Stimulated activated naive CD4-positive, alpha-beta T cell treated with Interleukin-2 at 50 U/mL for 16 hours (primary cell): ENCODE results near the gene BAHCC1.

Source experiments
- DNase-seq: peaks from one replicate; lab custom pipeline; 2025; lab: John Stamatoyannopoulos, UW

The BAHCC1 gene

DNA sequence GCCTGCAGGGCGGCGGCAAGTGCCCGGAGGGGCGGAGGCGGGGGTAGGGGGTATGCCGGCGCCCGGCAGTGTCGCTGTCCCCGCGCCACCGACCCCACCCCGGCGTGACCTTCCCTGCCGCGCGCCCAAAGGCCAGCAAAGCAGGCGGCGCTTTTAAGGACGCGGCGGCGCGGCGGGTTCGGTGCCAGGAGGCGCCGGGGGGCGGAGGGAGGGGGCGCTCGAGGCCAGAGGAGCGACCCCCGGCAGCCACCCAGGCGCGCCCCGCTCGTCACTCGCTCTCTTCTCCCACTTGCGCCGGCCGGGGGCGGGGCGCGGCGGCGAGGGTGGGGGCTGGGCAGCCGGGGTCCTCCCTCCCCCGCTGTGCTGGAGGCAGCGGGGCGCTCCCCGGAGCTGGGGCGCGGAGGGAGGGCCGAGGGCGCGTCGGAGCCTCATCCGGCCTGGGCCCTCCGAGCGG is 8.6 kb upstream of the BAHCC1 start:
- DNase-seq, result no peak

DNA sequence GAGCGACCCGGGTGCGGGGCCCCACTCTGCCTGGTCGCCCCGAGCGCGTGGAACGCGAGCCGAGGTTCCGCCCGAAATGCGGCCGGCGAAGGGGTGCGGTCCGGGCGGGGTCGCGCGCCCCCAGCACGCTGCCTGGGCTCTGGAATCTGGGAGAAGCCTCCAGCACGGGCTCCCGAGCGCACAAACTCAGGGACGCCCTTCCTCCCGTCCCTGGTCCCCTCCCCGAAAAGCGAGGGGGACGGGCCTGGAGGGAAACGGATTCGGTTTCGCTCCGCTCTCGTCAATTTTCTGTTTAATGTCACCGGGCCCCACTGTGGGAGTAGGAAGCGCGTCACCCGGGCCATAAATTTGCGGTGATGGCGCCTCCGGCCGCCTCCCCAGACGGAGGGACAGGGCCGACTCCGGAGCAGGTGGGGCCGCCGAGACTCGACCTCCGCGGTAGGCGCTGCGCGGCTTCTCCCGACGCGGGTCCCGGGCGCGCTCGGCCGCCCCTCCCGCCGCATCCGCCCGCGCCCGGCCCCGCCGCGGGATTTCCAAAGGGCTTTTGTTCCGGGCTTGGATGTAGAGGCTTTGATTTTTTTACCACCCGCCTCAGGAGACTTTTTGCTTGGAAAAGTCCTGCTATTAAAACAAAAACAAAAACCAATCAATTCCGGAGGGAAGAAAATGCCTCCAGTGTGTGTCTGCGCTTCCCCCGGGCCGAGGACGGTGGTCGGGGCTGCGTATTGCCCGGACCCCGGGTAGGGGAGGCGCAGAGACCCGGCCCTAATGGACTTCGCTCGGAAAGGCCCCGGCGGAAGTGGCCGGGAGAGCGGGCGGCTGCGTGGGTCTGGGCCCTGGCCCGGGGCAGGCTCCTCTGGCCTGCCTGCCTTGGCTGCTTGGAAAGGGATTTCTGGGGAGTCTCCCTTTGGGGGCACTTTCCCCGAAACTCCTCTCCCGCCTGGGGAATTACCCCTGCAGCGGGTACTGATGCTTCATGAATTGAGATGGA is 7.9 kb upstream of the BAHCC1 start:
- DNase-seq, result peak; percentile 61

DNA sequence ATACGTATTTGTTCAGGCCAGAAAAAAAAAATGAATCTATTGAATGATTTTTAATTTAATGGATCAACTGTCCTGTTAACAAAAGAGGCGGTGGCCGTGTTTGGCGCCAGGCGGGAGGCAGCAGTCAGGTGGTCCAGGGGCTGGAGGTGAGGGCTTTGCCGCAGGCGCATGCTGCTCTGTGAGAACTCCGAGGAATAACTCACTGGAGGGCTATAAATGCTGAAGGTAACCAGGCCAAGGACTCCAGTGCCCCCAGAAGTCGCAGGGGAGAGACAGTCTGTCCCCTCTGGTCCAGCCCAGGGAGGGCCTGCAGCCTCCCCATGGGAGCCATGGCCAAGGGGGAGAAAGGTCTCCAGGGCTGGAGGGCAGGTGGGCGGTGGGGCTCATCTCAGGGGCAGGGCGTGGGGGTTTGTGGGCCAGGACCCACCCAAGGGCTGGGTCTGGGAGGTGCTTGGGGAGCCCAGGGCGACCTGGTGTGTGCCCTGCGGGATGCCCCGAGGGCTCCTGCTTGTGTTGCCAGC is 7.1 kb upstream of the BAHCC1 start:
- DNase-seq, result no peak

DNA sequence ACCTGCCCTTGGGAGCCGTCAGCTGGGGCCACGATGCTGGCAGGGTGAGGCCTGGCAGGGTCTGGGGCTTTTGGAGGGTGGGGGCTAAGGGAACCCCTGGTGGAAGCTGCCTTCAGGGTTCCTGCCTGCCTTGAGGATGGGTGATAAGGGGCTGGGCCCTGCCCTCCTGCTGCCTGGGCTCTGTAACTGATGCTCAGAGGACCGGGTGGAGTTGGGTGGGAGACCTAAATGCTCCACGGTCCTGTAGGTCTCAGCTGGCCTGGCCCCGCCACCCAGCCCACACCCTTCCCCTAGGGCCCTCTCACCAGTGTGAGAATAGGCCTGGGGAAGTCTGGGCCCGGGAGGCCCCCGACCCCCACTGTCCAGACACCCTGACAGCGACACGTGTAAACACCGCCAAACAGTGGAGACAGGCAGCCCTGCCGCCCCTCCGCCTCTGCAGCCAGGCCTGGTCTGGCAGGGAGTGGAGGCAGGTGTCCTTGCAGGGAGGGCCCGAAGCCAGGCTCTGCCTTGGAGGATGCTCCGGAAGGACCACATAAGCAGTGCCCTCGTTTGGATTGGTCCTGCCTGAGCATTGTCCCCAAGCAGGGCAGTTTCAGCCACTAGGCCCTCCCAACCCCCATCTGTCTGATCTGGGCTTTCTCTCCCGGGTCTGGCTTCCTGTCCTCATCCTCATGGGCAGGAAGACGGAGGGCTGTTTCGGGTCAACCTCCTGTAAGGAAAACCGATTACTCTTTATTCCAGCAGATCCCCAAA is 6.5 kb upstream of the BAHCC1 start:
- DNase-seq, result no peak

DNA sequence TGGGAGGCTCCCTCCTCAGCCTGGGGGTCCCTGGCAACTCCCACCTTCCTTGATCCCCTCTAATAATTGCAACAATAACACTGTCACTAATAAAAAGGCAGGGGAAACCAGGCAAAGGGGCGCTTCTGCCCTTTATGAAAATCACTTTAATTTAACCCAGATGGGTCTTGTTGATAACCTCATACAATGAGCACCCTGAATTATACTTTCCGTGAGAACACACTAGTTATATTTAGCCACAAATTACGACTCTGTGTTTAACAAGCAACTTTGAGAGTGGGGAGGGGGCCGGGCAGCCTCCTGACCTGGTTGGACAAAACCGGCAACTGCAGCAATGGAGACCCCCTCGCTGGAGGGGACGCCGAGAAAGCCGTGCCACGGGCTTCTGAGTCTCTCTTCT is 5.7 kb upstream of the BAHCC1 start:
- DNase-seq, result no peak

DNA sequence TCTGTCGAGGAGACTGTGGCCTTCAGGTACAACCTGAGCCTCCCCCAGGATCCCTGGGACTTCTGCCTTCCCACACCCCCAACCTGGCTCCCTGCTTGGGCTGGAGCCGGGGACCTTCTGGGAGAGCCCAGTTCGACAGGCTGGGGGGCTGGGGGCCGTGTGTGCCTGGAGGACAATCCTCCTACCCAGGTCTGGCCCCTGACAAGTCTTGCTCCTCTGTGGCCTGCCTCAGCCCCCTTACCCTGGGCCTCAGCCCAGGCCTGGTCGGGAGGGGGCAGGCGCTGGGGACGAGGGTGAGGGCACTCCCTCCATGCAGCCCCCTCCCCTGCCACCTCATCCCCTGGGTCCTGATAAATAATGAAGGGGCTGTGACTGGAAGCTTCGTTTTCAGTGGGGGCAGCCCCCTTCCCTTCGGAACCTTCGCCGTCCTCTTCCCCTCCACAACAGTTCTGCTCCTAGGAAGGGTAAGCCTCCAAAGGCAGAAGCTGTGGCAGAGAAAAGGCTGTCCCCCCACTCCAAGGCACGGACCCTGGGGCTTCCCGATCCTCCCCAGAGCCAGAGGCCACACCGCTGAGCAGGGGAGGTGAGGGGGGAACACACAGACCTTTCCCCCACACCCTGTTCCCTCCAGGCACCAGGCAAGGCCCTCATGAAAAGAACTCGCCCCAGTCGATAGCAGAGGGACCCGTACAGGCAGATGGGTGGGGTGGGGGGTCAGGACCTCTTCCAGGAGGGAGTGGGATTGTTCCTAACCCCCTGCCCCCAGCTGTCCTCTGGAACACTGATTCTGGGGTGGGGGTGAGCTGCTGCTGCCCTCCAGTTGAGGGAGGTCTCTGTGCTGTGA is 5.0 kb upstream of the BAHCC1 start:
- DNase-seq, result no peak

DNA sequence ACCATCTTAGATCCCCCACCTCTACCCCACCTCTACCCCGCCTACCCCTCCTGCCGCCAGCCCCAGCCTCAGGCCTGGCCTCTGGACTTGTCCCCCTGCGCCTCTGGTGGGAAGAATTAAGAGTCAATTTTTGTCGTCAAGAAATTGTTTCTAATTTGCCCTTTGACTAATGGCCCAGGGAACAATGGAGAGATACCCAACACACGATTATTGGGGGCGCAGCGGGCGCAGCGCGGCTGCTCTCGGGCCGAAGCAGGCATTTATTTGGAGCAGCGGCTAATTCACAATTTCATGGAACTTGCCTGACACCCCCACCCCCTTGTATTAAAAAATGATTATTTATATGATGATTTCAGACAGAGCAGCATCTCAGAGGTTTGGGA is 4.4 kb upstream of the BAHCC1 start:
- DNase-seq, result no peak

DNA sequence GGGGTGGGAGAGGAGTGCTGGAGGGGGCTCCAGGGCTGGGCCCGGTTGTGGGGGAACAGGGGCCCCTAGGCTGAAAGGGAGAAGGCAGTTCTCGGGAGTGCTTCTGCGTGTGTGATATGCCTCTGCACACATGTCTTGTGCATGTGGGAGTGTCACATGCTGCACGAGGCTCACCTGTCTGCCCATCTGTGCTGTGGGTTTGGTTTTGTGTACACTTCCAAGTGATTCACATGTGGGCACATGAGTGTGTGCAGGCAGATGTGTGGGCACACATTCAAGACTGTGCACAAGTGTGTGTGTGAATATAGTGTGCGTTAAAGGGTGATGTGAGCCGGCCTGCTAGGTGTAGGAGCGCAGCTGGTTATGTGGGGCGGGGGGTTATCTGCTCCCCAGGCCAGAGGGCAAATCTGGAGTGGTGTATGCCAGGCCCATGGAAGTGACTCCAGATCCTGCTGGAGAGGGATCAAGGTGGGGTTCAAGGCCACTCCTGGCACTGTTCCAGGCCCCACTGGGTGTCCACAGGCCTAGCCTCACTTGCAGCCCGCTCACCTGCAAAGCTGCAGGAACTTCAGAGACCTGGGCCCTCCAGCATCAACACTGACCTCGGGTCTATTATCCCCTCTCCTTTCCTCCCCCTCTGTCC is 3.8 kb upstream of the BAHCC1 start:
- DNase-seq, result no peak

DNA sequence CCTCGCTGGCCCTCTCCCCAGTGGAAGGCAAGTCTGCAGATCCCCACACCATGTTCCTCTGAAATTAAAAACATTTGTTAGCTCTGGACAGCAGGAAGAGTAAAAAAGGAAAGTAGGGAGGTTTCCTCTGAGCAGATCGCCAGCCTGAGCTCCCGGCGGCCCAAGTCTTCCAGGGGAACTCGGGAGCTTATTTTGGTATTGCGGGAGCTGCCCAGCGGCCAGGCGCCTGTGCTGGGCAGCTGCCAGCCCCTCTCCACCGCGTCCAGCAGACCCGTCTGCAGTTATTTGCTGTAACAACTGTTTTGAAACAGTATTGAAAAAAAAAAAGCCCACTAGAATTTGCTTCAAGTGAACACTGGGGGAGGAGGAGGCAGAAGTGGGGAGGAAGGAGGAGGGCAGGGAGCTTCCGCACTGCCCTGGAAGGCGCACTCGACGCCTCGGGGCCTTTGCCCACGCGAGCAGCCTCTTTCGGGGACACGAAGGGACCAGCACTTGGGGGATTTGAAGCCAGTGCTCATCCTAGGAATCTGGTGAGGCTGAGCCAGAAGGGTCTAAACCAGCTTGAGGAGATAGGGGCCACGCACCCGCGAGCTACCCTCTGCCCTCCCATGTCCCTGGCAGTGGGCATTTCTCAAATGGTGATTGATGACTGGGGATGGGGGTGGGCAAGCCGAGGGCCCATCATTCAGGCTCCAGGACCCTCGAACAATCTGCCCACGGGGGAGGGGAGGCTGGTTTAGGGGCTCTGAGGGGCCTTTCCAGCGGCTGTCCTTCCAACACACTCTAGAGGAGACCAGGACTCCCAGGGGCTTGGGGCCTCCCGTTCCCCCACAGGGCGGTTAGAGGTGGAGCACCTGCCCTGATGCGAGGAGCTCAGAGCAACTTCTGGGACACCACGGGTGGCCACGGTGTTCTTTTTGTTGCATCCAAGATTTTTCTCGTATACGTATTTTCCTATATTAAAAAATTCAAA is 3.0 kb upstream of the BAHCC1 start:
- no peak for DNase-seq

DNA sequence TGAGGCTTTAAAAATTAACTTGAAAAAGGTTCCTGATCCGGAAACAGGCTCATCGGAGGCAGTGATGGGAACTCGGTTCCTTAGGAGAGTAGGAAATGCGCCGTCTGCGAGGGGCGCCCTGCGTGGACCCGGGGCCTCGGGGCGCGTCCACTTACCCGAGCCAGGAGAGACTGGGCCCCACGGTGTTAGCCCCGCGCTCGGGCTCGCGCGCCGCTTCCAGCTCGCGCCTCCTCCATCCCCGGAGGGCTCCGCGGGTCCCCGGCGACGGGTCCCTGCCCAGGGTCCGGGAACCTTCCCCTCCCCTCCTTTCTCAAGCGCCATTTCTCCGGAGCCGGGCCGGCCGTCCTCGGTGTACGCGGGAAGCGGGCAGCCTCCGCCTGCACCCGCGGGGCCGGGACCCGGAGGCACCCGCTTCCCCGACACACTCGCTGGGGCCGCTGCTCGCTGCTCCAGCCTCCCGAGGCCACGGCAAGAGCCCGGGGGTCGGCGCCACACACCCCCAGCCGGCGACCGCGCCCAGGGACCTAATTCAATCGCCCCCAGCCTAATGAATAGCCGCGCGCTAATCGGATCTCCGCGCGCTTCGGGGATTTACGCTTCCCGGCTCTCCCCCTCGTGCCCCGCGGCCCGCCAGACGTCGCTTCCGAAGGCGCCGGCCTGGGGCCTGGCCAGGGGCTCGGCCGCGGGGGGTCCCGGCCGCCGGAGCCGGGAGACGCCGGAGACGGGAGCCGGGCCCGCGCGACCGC is 2.2 kb upstream of the BAHCC1 start:
- no peak for DNase-seq

DNA sequence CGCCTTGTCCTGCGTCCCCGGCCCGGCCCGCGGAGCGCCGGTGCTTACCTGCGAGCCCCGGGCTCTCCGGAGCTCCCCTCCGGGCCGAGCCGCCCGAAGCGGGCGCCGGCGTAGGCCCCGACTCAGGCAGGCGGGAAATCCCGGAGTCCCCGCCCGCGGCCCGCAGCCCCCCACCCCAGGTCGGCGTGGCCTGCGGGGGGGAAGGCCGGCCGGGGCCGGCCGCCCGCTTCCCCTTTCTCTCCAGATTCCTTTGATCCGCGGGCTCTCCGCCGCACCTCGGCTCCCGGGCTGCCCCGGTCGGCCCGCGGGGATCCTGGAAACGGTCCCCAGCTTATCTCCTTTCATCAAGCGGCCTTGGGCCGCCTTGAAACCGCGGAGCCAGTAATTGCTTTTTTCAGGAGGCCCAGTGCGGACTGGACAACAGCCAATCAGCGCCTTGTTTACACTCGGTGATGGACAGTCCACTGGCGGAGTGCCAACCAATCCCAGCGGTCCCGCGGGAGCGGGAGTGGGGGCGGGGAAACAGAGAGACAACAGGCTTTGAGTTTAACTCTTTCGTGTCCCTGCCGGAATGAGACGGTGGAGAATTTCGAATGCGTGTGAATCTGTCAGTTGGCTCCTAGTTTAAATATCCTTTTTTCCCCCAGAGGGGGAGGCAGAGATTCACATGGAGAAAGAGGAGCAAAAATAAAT is 1.4 kb upstream of the BAHCC1 start:
- DNase-seq, result no peak

DNA sequence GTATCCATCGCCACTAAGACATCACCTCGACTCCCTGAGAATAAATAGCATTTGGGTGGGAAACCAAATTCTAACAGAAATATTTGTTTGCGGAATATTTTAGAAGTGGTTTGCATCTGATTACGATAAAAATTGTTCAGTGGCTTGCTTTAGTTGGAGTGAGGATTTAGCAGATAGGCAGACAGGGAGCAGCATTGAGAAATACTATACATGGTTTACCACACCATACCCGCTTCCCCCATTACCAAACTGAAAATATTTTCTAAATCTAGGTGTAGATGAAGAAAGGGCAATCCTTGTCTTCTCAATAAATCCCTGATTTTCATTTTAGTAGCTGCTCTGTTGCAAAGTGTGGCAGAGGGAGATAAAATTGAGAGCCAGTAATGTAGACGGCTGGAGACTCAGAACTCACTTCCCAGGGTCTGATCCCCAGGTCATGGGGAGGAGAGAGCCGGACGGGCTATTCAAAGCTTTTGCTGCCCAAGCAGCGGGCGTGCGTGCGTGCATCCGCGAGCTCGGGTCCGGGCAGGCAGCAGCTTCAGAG is 808 bp upstream of the BAHCC1 start:
- no peak for DNase-seq

DNA sequence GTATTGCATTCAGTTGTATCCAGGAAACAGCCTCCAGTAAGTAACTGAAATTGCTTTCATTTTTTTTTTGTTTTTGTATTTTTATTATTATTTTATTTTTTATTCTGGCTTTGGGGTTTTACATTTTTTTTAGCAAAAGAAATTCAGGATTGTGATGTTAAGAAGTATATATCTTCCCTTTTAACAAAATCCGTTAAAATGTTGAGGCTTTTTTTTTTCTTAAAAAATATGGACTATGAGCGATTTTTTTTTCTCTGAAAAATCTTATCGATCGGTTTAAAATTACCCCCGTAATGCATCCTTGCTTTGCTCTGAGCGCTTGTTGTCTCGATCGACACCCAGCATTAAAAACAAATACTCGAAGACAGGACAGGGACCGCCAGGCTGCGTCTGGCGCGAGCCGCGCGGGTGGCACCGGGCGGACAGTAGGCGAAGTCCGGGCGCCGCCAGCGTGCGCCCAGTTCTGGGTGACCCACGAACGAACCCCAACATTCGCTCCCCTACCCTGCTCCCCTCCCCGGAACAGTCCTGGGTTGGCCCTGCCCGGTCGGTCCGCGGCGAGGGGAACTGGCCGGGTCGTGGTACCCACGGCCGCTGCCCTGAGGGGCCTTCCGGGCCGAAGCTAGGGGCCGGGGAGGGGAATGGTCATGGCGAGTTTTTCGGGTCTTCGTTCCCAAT is 482 bp downstream of the BAHCC1 start:
- DNase-seq, result no peak

DNA sequence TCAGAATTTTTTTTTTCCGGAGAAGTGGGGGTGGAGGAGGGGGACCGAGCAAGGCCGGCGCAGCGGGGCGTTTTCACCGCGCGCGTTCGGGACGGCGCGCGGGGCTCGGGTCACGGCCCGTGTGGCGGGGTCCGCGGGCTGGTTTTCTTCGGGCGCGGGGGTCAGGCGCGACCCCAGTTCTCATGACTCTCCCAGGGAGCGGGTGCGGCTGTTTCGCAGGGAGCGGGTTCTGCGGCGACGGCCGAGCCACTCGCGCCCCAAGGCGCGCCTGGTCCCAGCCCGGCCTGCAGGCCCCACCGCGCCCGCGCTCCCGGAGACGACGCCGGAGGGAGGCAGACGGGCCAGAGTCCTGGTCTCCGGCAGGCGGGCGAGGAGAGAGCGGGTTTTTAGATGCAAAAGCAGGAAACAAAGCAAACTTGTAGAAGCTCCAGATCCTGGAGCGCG is 1.0 kb downstream of the BAHCC1 start:
- DNase-seq, result no peak

DNA sequence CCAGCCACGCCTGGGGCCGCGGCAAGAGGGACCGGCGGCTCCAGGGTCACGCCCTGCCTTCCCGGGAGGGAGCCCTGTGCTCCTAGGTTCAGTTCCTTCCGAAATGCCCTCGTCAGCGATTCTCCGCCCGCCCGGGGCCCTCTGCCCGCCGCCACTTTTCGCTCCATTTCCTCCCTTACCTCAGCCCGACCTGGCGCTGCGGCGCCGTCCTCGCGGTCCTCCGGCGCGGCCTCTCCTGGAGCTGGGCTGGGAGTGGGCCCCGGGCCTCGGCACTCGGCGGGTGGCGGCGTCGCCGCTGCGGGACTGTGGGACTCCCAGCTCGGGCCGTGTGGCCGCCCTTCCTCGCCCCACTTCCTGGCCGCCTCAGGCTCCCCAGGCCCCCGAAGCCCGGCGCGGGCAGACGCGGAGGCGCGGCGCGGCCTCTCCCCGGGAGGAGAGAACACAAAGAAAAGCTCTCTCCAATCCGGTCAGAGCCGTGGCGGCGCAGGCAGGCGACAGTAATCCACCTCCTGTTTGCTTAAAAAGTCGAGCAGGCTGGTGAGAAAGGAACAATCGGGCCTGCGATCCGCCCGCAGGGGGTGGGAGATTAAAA is 1.6 kb downstream of the BAHCC1 start:
- no peak for DNase-seq

DNA sequence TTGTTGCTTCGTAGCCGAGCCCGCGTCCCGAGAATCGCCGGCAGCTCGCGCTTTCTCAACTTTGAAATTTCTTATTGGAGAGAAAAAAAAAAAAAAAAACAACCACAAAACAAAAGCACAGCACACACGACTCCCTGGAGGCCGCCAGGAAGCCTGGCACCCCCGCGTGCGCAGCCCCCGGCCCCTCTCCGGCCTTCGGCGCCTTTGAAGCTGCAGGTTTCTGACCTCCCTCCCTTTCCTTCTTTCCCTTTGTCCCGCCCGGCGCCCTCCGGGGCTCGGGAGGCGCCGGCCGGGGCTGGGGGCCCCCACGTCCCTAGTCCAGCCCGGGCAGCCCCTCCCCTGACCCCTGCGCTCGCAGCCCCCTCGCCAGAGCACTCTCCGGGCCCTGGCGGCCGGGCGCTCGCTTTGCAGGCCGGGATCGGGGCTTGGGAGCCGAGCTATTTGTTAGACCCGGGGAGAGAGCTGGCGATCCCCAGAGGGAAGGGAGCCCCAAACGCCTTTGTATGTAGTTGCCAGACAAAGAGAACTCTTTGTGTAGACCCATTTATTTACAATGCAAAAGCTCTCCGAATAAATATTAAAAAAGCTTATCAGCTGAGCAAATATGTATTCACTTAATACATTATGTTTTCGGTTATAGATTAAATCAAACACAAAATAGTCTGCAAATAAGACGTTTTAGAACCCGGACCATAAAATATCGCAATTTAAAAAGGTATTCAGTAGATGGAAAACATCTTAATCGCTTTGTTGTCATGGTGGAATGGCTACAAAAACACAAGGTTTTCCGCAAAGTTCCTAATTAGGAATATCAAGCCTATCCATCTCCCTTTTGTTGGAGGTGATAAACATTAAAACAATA is 2.3 kb downstream of the BAHCC1 start:
- no peak for DNase-seq
